Peyer's patch (tissue), 4 donors: Measurements from ENCODE around the gene SERGEF. TPM values are rescaled to one million over a fixed set of nuclear protein-coding genes. Genes with fewer than 3 reads are reported as not detected.

Experiments
- DNase-seq, 3 donors: peaks; one replicate each; pipeline ENCODE4 v3.0.0-alpha.2; 2017 to 2019
- H3K27ac ChIP-seq, 4 donors: fragments of 200-600 bp; sonication (generic); one replicate each; pipeline ENCODE4 v1.5.1; 2016 to 2019
- H3K27me3 ChIP-seq, 2 donors: fragments of 200-600 bp; sonication (generic); one replicate each; pipeline ENCODE4 v1.5.1; 2019
- H3K36me3 ChIP-seq, 3 donors: fragments of 200-600 bp; sonication (generic); one replicate each; pipeline ENCODE4 v1.5.1; 2016 to 2019
- H3K4me1 ChIP-seq, 4 donors: fragments of 200-600 bp; sonication (generic); one replicate each; pipeline ENCODE4 v1.5.1; 2016 to 2019
- H3K4me3 ChIP-seq, 4 donors: fragments of 200-600 bp; sonication (generic); 1 replicate in 3 of 4; 2 replicates in 1 of 4; pipeline ENCODE4 v1.5.1; 2016 to 2019; ENCODE audit warnings: mild to moderate bottlenecking in 1 of 4
- H3K9me3 ChIP-seq, 4 donors: fragments of 200-600 bp; sonication (generic); one replicate each; pipeline ENCODE4 v1.5.1; 2016 to 2019; ENCODE audit warnings: mild to moderate bottlenecking in 1 of 4
- POLR2A ChIP-seq, 2 donors: fragments of 450-650 bp; IDR thresholded peaks; one replicate each; pipeline ENCODE4 v1.5.1; 2017; ENCODE audit warnings: antibody characterized with exemption in 2 of 2, mild to moderate bottlenecking in 2 of 2, moderate library complexity in 2 of 2
- total RNA-seq, 4 donors: library from RNA; depleted of rRNA; stranded (reverse); fragments of >200 nt; gene quantifications; one replicate each; pipeline ENCODE4 v1.1.0, GENCODE V29; 2016
- TF ChIP-seq, protein P1 (sequence below), 6 experiments: fragments of 450-650 bp in 4 of 6; fragments of 200-600 bp in 2 of 6; sonication (generic) in 1 of 6; IDR thresholded peaks; one replicate each; pipeline ENCODE4 v1.5.1; 2017 to 2019; ENCODE audit warnings: antibody characterized with exemption in 6 of 6, mild to moderate bottlenecking in 3 of 6, moderate library complexity in 1 of 6

The SERGEF gene
- total RNA-seq, 4 donors from 2014 or later: 19.4 to 40.4 (median 27.7) TPM

- TF ChIP-seq, protein P1, sequence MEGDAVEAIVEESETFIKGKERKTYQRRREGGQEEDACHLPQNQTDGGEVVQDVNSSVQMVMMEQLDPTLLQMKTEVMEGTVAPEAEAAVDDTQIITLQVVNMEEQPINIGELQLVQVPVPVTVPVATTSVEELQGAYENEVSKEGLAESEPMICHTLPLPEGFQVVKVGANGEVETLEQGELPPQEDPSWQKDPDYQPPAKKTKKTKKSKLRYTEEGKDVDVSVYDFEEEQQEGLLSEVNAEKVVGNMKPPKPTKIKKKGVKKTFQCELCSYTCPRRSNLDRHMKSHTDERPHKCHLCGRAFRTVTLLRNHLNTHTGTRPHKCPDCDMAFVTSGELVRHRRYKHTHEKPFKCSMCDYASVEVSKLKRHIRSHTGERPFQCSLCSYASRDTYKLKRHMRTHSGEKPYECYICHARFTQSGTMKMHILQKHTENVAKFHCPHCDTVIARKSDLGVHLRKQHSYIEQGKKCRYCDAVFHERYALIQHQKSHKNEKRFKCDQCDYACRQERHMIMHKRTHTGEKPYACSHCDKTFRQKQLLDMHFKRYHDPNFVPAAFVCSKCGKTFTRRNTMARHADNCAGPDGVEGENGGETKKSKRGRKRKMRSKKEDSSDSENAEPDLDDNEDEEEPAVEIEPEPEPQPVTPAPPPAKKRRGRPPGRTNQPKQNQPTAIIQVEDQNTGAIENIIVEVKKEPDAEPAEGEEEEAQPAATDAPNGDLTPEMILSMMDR (IDR thresholded peaks at IDR 0.05): no peak
- no peak for TF ChIP-seq POLR2A (IDR thresholded peaks at IDR 0.05)
- H3K36me3 ChIP-seq: no peaks in the 10 kb centered on the region
- H3K27me3 ChIP-seq: no peaks in the 10 kb centered on the region
- DNase-seq: no peak
- no peak overlapping the region for H3K27ac ChIP-seq
- no peaks in the 10 kb centered on the region for H3K9me3 ChIP-seq
- H3K4me1 ChIP-seq: no peaks in the 10 kb centered on the region
- no peak overlapping the region for H3K4me3 ChIP-seq
Measured at GRCh38 chr11:17976651-17977050, 36.2 kb downstream of the SERGEF start.

GRCh38 chr11:17974246-17974645 lies 38.6 kb downstream of the SERGEF start:
- Histone ChIP-seq H3K4me3 (no peak overlapping the region), H3K27ac (no peak overlapping the region), H3K27me3 (no peaks in the 10 kb centered on the region), H3K4me1 (no peaks in the 10 kb centered on the region), H3K36me3 (no peaks in the 10 kb centered on the region), H3K9me3 (no peaks in the 10 kb centered on the region)
- no peak for TF ChIP-seq POLR2A (IDR thresholded peaks at IDR 0.05)
- TF ChIP-seq, protein P1 (IDR thresholded peaks at IDR 0.05): no peak
- DNase-seq: no peak

- Histone ChIP-seq H3K4me3 (no peak overlapping the region), H3K9me3 (no peaks in the 10 kb centered on the region), H3K27ac (no peak overlapping the region), H3K4me1 (no peaks in the 10 kb centered on the region), H3K27me3 (no peaks in the 10 kb centered on the region), H3K36me3 (no peaks in the 10 kb centered on the region)
- no peak for TF ChIP-seq POLR2A (IDR thresholded peaks at IDR 0.05)
- TF ChIP-seq, protein P1 (IDR thresholded peaks at IDR 0.05): peak in 4 of 6 experiments; percentile 6 to 33 (median 19)
- DNase-seq: no peak
Measured at GRCh38 chr11:17972987-17973386, 39.9 kb downstream of the SERGEF start.

DNA sequence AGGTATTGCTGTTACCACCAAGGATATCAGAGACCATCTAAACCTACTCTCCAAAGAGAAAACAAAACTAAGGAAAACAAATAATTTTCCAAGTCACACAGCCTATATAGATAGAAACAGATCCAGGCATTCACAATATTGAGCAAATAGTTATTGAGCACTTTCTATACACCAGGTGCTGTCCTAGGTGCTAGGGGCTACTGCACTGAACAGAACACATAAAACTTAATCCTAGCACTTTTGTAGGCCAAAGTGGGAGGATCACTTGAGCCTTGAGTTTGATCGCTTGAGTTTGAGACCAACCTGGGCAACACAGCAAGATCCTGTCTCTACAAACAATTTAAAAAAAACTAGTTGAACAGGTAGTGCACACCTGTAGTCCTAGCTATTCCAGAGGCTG lies 44.6 kb downstream of the SERGEF start:
- Histone ChIP-seq H3K4me3 (no peak overlapping the region), H3K27ac (no peak overlapping the region), H3K27me3 (no peaks in the 10 kb centered on the region), H3K9me3 (no peaks in the 10 kb centered on the region), H3K4me1 (no peaks in the 10 kb centered on the region), H3K36me3 (no peaks in the 10 kb centered on the region)
- TF ChIP-seq, protein P1 (IDR thresholded peaks at IDR 0.05): no peak
- no peak for TF ChIP-seq POLR2A (IDR thresholded peaks at IDR 0.05)
- no peak for DNase-seq

DNA sequence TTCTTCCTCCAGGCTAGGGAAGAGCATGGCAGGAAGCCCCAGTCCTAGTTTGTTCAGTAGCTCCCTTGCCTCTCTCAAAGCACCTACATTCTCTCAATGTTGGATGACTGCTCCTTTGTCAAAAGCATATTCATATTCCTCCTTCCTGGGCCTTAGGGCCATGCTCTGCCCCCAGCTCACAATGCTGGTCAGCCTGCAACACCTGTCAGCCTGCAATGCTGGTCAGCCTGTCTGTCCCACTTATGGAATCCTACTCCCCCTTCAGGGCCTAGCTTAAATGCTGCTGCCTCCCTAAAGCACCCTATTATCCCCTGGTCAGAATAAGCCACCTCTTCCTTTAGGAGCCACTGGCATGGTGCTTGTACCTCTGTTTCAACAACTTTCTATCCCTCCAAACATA lies 45.2 kb downstream of the SERGEF start:
- DNase-seq: no peak
- TF ChIP-seq, protein P1 (IDR thresholded peaks at IDR 0.05): no peak
- no peak for TF ChIP-seq POLR2A (IDR thresholded peaks at IDR 0.05)
- H3K27ac ChIP-seq: no peak overlapping the region
- H3K36me3 ChIP-seq: no peaks in the 10 kb centered on the region
- H3K9me3 ChIP-seq: no peaks in the 10 kb centered on the region
- H3K27me3 ChIP-seq: no peaks in the 10 kb centered on the region
- no peak overlapping the region for H3K4me3 ChIP-seq
- H3K4me1 ChIP-seq: no peaks in the 10 kb centered on the region

DNA sequence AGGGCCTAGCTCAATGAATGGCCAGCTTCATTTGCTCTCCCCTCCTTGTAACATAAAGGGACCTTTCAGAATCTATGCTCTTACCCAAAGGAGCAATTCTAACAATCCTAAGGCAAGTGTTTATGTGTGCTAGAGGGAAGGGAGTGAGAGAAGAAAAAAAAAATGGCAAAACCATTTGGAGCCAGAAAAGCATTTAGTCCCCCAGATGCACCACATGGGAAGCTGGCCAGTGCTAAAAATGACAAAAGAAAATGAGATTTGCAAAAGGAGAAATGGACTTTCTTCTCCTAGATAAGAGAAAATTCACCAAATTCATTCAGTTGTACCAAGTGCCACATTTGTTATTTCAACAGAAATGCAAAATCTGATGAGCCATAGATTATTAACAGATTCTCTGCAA lies 52.8 kb downstream of the SERGEF start:
- Histone ChIP-seq H3K4me1 (no peaks in the 10 kb centered on the region), H3K27me3 (no peaks in the 10 kb centered on the region), H3K27ac (no peak overlapping the region), H3K9me3 (no peaks in the 10 kb centered on the region), H3K36me3 (peaks cover 0 to 33% (median 0%) of the 10 kb centered on the region in 3 donors), H3K4me3 (no peak overlapping the region)
- TF ChIP-seq, protein P1 (IDR thresholded peaks at IDR 0.05): no peak
- TF ChIP-seq POLR2A (IDR thresholded peaks at IDR 0.05): no peak
- no peak for DNase-seq
